Endothelial cell of umbilical vein (primary cell): Measurements from ENCODE around the gene HSCB.

Experiments used
- EZH2 ChIP-seq: IDR thresholded peaks from 2 replicates; pipeline ENCODE4 v1.6.1; 2012; ENCODE audit warnings: borderline replicate concordance, low read depth, mild to moderate bottlenecking, moderate library complexity, low read length, inconsistent platforms; ENCODE audit not compliant: severe bottlenecking
- FOS ChIP-seq: IDR thresholded peaks from 2 replicates; pipeline ENCODE4 v1.6.1; 2011; ENCODE audit warnings: mild to moderate bottlenecking, low read length, moderate library complexity, borderline replicate concordance; ENCODE audit not compliant: insufficient read depth
- JUN ChIP-seq: IDR thresholded peaks from 2 replicates; pipeline ENCODE4 v1.6.1; 2011; ENCODE audit warnings: borderline replicate concordance, low read depth; ENCODE audit not compliant: insufficient read length, insufficient read depth
- MYC ChIP-seq: IDR thresholded peaks from one replicate; pipeline ENCODE4 v1.6.1; 2011; ENCODE audit warnings: mild to moderate bottlenecking, low read depth, low read length
- POLR2A ChIP-seq: IDR thresholded peaks from 2 replicates; pipeline ENCODE4 v1.6.1; 2012; ENCODE audit warnings: low read depth, mild to moderate bottlenecking, control low read depth, low read length
- POLR2AphosphoS5 ChIP-seq: IDR thresholded peaks from 2 replicates; pipeline ENCODE4 v1.6.1; 2012; ENCODE audit warnings: low read depth, mild to moderate bottlenecking, control low read depth, low read length, moderate library complexity; ENCODE audit not compliant: insufficient read depth
- TF ChIP-seq, protein P1 (sequence below), 2 donors: IDR thresholded peaks; 1 replicate in 1 of 2; 2 replicates in 1 of 2; pipeline ENCODE4 v1.5.1; 2011; ENCODE audit warnings: low read length in 2 of 2, mild to moderate bottlenecking in 2 of 2, moderate library complexity in 2 of 2, control low read depth in 1 of 2, inconsistent platforms in 1 of 2, low read depth in 1 of 2; ENCODE audit not compliant: insufficient read depth in 1 of 2; ENCODE audit errors: extremely low read depth in 1 of 2

DNA sequence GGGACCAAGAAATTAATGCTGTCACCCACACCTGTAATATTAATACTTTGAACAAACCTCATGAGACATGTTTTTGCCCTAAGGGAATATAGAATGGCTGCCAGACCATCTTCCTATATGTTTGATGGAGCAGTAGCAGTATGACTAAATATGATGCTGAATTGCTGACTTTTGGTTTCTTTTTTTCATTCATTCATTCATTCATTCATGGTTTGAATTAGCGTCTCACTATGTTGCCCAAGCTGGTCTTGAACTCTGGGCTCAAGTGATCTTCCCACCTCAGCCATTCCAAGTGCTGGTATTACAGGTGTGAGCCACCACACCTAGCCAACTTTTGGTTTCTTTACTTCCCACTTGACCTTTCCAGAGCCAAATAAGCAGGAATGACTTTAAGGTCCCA is 38.5 kb downstream of the HSCB start:
- TF ChIP-seq JUN (no peak), EZH2 (no peak), POLR2A (no peak), POLR2AphosphoS5 (no peak), FOS (no peak), MYC (no peak)
- TF ChIP-seq, protein P1, sequence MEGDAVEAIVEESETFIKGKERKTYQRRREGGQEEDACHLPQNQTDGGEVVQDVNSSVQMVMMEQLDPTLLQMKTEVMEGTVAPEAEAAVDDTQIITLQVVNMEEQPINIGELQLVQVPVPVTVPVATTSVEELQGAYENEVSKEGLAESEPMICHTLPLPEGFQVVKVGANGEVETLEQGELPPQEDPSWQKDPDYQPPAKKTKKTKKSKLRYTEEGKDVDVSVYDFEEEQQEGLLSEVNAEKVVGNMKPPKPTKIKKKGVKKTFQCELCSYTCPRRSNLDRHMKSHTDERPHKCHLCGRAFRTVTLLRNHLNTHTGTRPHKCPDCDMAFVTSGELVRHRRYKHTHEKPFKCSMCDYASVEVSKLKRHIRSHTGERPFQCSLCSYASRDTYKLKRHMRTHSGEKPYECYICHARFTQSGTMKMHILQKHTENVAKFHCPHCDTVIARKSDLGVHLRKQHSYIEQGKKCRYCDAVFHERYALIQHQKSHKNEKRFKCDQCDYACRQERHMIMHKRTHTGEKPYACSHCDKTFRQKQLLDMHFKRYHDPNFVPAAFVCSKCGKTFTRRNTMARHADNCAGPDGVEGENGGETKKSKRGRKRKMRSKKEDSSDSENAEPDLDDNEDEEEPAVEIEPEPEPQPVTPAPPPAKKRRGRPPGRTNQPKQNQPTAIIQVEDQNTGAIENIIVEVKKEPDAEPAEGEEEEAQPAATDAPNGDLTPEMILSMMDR (IDR thresholded peaks at IDR 0.05; ENCODE audit: extremely low read depth in 1 of 2, insufficient read depth in 1 of 2, low read depth in 1 of 2, low read length in 2 of 2), result no peak
